HG03108 (cell line): ENCODE measurements around the gene AWAT2.

ENCODE experiments used
- ATAC-seq: cut with Tn5 transposase; IDR thresholded peaks from one replicate; pipeline ENCODE4 v1.9.1; 2021; ENCODE audit warnings: moderate library complexity; ENCODE audit not compliant: unreplicated experiment

The AWAT2 gene, protein sequence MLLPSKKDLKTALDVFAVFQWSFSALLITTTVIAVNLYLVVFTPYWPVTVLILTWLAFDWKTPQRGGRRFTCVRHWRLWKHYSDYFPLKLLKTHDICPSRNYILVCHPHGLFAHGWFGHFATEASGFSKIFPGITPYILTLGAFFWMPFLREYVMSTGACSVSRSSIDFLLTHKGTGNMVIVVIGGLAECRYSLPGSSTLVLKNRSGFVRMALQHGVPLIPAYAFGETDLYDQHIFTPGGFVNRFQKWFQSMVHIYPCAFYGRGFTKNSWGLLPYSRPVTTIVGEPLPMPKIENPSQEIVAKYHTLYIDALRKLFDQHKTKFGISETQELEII

DNA sequence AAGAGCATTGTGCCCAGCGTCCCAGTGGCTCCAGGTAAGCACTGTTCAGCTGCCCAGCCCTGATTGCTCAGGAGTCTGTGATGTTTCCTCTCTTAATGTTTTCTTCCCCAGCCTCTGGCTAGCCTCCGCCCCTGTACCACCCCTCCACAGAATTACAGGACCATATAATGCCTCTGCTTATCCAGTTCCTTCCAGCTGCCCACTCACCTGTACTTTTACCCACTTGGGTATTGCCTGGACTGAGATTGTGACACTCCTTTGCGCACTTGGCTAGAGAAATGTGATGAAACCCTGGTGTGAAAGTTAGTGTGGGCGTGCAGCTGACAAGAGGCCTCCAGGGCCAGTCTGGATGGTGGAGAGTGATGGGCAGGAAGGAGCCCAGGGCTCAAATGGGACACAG lies at the start of gene AWAT2:
Gene AWAT2 (minus strand): TSS at position 14 of the 400 bp plus-strand sequence. CDS start 6 bp downstream, at position 8.
- no peak for ATAC-seq

DNA sequence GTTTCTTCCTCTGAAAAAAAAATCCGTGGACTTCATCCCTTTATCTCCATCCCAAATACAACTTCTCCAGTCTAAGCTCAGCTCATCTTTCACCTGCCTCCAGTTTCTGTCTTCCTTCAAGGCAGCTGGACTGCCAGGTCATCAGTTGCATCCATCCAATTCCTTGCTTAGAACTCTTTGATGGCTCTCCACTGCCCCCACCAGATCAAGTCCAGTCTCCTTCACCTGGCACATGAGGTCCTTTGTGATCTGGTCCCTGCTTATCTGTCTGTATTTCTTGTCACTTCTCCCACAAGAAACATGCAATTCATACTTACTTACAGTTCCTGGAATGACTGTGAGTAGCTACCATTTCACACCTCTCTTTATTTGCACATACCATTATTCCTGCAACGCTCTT lies 46.3 kb upstream of the AWAT2 start:
- ATAC-seq = no peak

DNA sequence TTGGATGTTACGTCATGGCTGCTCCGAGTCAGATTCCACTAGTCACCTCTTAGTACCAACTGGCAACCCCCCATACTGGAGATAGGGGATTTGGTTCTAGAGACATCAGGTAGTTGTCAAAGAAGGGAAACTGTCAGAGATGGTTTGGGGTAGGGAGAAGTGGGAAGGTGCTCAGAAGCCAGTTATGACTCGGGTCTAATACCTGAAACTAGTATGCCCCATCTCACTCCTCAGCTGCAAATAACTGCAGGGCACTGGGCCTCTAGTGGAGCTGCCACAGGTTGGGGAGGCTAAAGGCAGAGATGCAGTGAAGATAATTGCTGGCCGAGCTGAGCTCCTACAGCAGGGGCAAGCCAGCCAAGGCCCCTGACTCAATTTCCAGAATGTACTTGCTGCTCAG lies 42.5 kb upstream of the AWAT2 start:
- no peak for ATAC-seq

DNA sequence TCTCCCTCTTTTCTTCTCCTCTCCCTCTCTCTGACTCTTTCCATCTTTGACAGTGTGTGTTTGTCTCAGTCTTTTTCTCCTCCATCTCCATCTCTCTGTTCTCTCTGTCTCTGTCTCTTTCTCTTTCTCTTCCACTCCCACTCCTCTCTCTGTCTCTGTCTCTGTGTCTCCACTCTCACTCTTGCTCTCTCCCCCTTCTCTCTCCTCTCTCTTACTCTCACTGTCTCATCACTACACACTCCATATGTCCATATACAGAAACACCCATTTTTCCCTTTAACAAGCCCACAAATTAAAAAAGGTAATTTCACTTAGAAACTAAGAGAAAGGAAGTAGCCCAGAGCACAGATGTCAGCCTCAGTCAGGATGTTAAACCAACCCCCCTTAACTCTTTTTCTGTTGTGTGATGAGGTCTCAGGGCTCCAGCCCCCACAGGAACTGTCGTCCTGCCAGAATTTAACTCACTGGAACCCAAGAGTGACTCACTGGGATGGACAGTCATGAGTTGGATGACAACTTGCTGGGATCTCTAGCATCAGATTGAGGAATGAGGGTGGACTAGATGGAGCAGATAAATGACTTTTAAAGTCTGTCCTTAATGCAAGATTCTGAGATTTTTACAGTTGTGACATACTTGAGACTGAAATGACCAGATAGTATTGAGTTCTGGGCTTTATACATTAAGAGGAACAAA lies 40.0 kb upstream of the AWAT2 start:
- no peak for ATAC-seq

DNA sequence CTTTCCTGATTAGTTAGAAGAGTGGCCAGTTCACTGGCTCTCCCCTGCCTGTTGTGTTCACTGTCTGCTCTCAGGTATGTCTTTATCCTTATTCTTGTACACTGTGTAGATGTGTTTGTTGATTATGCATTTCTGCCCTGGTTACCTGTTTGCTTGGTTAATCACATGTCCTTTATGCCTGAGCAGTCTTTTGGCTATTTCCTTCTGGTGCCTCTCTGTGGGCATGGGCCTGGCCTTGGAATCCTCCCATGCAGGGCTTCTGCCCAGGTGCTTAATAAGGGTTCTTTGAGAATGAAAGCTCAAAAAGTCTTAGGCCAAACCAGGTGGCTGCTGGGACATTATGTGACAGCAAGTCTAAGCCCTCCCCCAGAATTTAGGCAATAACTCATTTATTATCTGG lies 39.0 kb upstream of the AWAT2 start:
- no peak for ATAC-seq

DNA sequence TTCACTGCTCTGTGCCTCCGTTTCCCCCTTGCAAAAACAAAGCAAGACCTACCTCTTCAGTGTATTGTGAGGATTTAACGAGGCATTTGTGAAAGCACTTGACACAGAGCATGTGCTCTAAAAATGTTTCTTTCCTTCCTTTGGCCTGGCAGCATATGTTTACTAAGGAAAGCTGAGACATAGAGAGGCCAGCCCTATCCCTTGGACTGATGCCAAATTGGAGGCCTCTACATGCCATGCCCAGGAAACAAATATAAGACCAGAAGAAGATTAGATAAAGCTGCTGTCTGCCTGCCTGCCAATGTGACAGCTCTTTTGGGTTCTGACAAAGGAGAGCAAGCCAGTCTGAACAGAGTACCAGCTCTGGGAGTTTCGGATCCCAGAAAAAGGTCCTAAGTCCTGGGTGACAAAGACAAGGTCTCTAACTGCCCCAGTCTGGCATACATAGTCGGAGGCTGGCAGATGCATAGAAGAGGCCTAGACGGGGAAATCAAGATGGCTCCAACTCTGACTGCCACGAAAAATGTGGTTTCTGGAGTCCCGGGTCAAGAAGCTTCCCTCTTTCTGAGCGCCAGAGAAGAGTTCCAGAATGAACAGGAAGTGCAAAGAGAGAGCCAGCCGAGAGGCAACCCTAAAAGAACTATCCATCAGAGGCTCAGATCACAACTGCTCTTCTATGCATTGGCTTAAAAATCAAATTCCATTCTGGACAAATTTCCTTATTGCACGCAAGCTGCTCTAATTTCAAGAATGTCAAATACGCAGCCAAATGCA lies 38.3 kb upstream of the AWAT2 start:
- ATAC-seq = no peak

DNA sequence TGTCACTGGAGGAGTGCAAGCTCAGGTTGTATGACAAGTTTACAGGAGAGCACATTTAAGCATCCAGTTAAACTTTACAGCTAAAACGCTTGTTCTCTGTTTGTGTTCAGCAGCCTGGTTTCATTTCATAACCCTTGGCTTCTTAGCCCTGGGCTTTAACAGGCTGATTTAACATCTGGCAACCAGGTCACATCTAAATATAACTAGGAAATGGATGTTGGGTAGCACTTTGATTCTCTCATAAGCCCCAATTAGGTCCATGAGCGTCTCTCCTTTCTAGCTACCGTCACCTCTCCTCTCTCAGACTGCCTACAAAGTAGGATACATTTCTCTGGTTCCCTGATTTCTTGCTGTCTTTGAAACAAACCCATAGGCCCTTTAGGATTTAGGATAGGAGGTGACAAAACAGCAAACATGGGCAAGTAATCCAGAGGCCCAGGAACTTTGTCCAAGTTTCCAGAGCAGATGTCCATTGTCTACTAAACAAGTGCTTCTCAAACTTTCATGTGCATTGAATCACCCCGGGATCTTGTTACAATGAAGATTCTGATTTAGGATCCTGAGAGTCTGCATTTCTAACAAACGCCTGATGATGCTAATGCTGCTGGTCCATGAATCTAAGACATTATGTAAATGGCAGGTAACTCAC lies 35.0 kb upstream of the AWAT2 start:
- no peak for ATAC-seq

DNA sequence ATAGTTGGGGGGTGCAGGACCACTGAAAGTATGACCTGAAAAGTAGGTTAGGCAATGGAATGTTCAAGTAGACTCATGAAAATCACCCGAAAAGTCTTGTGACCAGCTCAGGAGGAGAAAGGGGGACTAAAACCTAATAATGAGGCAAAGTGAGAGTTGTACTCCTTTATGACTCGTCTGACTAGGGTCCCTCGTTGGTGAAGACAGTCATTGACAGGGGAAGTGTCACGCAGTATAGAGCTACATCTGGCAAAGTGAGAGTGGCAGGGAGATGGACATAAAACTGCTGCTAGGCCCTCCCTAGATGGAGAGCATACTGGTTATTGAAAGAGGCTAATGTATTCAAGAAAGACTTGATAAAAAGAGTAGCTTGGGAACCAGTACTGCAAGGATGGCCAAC lies 33.0 kb upstream of the AWAT2 start:
- ATAC-seq = no peak

DNA sequence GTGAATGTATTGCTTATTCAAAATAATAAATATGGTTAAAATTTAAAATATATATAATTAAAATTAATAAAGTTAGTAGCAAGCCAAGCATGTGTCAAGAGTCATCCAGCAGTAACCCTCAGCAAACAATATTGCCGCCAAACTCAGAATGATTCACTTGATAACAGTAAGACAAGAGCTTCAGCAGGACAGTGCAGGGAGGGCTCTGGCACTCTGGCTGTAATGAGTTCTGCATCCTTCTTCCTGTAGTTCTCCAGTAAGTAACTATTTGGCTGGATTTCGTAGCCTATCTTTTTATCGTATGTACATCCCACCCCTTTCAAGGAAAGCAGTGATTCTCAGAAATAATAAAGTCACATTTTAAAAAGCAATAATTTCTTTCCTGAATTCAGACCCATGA lies 30.1 kb upstream of the AWAT2 start:
- no peak for ATAC-seq

DNA sequence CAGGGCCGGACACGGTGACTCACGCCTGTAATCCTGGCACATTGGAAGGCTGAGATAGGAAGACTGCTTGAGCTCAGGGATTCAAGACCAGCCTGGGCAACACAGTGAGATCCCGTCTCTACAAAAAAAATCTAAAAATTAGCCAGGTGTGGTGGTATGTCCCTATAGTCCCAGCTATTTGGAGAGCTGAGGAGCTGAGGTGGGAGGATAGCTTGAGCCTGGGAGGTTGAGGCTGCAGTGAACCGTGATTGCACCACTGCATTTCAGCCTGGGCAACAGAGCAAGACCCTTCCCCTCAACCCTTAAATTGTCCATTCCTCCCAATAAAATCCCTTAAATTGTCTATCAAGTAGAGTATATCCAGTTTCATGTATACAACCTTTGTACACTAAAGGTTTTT lies 29.6 kb upstream of the AWAT2 start:
- ATAC-seq = no peak

DNA sequence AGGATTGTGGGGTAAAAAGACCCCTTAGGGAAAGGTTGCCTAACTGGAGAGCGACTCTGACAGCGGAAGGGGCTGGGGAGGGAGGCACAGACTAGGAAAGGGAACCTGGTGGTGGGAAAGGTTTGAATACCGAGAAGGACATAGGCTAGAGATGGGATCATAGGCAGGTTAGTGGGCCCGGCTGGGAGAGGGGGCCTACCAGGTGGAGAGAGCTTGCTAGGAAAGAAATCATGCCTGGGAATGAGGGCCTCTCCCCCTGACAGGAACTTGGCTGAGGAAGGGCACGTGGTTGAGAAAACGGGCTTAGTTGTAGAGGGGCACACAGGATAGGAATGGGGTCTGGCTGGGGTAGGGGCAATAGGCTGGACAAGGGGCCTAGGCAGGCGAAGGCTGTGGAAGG lies 16.9 kb upstream of the AWAT2 start:
- no peak for ATAC-seq

DNA sequence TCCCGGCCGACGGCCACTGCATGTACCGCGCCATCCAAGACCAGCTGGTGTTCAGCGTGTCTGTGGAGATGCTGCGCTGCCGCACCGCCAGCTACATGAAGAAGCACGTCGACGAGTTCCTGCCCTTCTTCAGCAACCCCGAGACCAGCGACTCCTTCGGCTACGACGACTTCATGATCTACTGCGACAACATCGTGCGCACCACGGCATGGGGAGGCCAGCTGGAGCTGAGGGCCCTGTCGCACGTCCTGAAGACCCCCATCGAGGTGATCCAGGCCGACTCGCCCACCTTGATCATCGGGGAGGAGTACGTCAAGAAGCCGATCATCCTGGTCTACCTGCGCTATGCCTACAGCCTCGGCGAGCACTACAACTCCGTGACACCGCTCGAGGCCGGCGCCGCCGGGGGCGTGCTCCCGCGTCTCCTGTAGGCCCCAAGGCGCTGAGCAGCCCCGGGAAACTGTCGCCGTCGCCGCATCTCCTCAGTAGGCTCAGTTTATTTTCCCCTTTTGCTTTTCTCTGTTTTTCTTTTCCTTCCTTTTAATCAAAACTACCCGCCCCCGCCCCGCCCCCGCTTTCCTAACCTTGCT lies 13.3 kb upstream of the AWAT2 start:
- ATAC-seq = no peak

DNA sequence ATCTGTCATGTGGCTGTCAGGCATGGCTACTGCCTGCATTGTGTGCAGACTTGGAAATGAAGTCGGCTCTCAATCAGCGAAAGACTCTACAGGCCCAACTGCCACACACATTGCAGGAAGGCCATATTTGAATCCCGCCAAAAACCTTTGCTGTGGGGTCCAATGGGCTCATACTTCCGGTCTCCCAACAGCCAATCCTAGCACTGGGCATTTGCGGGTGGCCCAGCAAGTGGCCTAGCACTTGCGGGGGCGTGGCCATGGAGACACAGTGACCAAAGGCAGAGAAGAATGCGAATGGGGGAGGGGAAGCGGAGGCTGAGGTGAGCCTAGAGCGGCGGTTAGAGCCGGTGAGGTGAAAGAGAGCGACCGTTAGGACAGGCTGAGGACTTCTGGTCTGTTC lies 12.3 kb upstream of the AWAT2 start, which contains the start of gene OTUD6A:
Gene OTUD6A (plus strand): TSS at position 382 of the 400 bp plus-strand sequence. CDS start 68 bp downstream, outside the sequence.
- no peak for ATAC-seq

DNA sequence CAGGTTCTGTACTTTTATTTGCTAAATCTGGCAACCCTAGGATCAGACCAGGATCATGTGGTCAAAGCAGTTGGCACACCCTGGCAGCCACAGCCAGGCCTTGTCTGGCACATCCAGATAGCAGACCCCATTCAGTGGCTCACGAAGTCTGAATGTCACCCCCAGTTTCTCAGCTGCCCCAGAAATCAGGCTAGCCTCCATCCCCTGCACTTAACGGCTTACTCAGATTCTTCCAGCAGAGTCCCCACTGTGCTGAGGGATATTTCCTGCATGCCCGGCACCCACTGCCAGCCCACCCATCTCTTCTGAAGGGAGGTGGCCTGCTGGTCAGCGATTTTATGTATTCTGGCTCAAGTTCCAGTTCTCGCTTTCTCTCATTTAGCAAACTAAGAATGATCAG lies 4.7 kb upstream of the AWAT2 start:
- ATAC-seq = no peak

DNA sequence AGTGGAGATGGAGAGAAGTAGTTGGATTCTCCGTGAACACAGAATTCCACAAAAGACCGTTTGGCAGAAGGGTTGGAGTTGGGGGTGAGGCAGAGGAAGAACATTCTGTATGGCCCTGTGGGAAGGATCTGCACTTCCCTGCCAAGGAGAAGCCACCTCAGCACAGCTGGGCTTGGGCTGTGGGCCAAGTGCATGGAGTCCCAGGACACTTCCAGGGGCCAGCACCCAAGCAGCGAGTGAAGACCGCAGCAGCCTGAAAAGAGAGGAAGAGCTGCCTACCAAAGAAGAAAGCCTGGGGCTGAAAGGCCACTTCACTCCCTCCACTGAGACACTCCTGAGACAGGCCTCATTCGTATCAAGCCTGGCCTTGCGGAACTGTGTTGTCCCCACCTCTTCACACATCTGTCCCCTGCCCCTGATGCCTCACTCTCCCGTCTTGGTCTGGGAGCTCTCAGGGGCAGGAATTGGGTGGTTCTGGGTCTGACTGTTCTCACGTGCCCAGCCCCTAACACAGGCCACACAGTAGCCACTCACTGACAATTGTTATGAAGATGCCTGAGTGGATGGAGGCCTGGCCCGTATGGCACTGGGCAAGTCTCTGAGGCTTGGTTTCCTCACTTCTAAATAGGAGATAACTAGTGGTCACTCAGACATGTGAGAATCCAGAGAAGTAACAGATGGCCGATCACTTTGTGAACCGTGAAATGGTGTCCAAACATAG lies 3.3 kb upstream of the AWAT2 start:
- ATAC-seq = no peak

DNA sequence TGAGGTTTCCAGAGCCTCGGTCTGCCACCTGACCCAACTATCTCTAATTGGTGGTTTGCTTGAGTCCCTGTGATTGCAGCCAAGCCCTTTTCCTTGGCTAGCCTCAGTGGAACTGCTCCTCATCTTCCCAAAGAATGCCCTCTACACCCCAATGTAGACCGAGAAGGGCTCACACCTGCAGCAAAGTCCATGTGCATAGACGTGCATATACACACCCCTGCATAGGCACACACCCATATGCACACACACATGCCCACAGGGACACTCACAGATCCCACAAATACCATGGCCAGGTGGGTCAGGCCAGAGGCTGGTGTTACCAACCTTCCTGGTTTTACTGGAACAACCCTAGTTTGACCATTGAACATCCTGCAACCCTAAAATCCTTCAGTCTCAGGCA lies 332 bp downstream of the AWAT2 start:
- no peak for ATAC-seq

DNA sequence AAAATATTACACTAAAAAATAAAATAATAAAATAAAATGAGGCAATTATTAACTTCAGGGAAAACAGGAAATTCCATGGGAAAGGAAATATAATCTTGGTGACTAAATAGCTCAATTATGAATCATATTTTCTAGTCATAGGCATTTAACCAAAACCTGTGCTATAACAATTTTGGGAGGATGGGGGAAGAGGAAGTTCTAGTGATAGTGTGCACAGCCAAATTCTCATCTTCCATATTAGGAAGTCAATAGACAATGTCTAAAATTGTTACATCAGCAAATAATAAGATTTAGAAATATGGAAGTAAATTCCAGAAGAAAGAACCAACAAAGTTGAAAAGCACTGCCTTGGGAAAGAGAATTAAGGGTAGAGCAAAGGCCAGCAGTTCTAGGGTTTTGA lies 2.8 kb downstream of the AWAT2 start:
- ATAC-seq = no peak

DNA sequence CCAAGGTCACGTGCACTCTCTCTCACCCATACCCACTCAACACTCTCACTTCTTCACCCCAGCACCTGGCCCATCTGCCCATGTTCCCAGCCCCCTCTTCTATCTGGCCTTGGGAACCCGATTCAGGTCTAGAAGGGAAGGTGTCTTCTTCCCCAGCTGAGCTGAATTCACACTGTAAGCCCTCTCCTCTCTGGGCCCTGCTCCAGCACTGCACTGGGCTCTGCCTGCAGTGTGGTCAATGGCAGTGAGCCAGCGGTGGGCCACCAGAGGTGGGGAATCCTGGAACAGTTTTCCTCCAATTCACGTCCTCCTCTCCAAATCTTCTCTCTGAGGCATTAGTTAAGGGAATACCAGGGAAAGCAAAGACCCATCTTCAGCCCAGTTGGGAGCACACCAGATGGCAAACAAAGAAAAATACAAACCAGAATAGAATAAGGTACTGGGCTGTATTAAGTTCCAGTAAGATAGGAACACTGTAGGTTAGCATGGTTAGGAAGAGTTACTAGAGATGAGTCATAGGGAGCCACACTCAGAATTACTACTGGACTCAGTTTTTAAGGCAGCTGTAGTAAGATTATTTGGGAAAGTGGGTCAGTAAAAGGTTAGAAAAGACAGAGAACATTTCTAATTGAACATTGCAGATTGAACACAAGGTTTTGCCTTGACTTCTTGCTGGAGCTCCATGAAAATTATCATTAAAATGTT lies 5.0 kb downstream of the AWAT2 start:
- no peak for ATAC-seq

DNA sequence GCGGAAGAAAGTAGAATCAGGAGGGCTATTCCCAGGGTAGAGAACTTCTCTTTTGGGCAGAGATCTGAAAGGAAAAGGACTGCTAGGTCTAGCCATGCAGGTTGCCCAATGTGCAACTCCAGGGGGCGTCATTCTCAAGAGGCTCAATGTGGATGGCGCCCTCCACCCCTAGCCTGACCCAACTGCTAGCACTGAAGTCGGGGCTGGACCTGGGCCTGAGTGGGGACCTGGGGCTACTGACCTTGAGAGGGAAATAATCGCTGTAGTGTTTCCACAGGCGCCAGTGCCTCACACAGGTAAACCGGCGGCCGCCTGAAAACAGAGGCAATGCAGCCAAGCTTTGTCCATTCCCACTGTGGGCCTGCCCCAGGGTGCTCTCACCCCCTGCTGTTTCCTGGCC lies 6.1 kb downstream of the AWAT2 start:
- ATAC-seq = no peak
